Endothelial cell of umbilical vein (primary cell): Measurements from ENCODE around the gene NLN. TPM values are rescaled to one million over a fixed set of nuclear protein-coding genes. Genes with fewer than 3 reads are reported as not detected.

Experiments used
- Bru-seq: library from RNA; stranded (reverse); fragments of 400-500 nt; gene quantifications from one replicate; lab custom pipeline; 2021; lab: Mats Ljungman, UMichigan
- BruChase-seq, 2 experiments: library from RNA; stranded (reverse); fragments of 400-500 nt; gene quantifications; one replicate each; lab custom pipeline; 2021; lab: Mats Ljungman, UMichigan
- BruUV-seq: library from RNA; stranded (reverse); fragments of 400-500 nt; replicated peaks from 2 replicates; lab custom pipeline; 2021; lab: Mats Ljungman, UMichigan
- CTCF ChIA-PET: fragments of 300-600, 350-600 bp; sonication (Branson Sonifier 250); formaldehyde crosslinking; loops from one replicate; lab custom pipeline; 2021; ENCODE audit warnings: antibody characterized with exemption, inconsistent platforms; lab: Charles Lee
- POLR2A ChIA-PET: fragments of 300-600, 350-600 bp; sonication (Branson Sonifier 250); formaldehyde crosslinking; loops from one replicate; lab custom pipeline; 2021; ENCODE audit warnings: antibody characterized with exemption, inconsistent platforms; lab: Charles Lee
- DNase-seq: peaks from one replicate; pipeline ENCODE4 v3.0.0-alpha.2; 2011; ENCODE audit warnings: low read depth, low spot score
- FAIRE-seq: peaks from 2 replicates; lab custom pipeline; 2011; peaks lifted over from hg19 to GRCh38; lab: Jason Lieb, UNC
- H2AFZ ChIP-seq: 2 replicates; pipeline ENCODE4 v1.6.0; 2012; ENCODE audit warnings: low read depth, low read length, control low read depth, inconsistent platforms
- H3K27ac ChIP-seq: 2 replicates; pipeline ENCODE4 v1.5.1; 2011; ENCODE audit warnings: low read depth, mild to moderate bottlenecking, control low read depth, low read length, moderate library complexity; ENCODE audit not compliant: insufficient read depth
- H3K27me3 ChIP-seq, 2 experiments: 2 replicates each; pipeline versions ENCODE4 v1.6.0 to v1.6.1; 2011; ENCODE audit warnings: low read length in 2 of 2, mixed read lengths in 1 of 2; ENCODE audit not compliant: control insufficient read depth in 2 of 2, insufficient read depth in 2 of 2
- H3K36me3 ChIP-seq, 2 experiments: 2 replicates in 1 of 2; 3 replicates in 1 of 2; pipeline ENCODE4 v1.5.1; 2011; ENCODE audit warnings: low read length in 2 of 2, mild to moderate bottlenecking in 1 of 2, moderate library complexity in 1 of 2; ENCODE audit not compliant: control insufficient read depth in 2 of 2, insufficient read depth in 2 of 2; ENCODE audit errors: extremely low read depth in 1 of 2
- H3K4me1 ChIP-seq: 3 replicates; pipeline ENCODE4 v1.5.1; 2011; ENCODE audit warnings: mild to moderate bottlenecking, low read length; ENCODE audit not compliant: control insufficient read depth, insufficient read depth; ENCODE audit errors: extremely low read depth
- H3K4me2 ChIP-seq: 2 replicates; pipeline ENCODE4 v1.6.1; 2011; ENCODE audit warnings: low read length, control low read depth, mixed read lengths; ENCODE audit not compliant: insufficient read depth
- H3K4me3 ChIP-seq, 3 experiments: fragments of 200-600 bp in 1 of 3; sonication (generic), shearing (Covaris generic) in 1 of 3; replicated peaks in 1 of 3; 2 replicates each; pipeline ENCODE4 v1.5.1; 2011 to 2016; ENCODE audit warnings: control low read depth in 3 of 3, low read length in 3 of 3, mild to moderate bottlenecking in 2 of 3, inconsistent platforms in 1 of 3, low read depth in 1 of 3, moderate library complexity in 1 of 3; ENCODE audit not compliant: insufficient read depth in 1 of 3
- H3K79me2 ChIP-seq: 2 replicates; pipeline ENCODE4 v1.6.0; 2012; ENCODE audit warnings: low read length, inconsistent platforms; ENCODE audit not compliant: control insufficient read depth, insufficient read depth
- H3K9ac ChIP-seq: replicated peaks from 2 replicates; pipeline ENCODE3; 2011; ENCODE audit warnings: low read length, control low read depth; ENCODE audit not compliant: insufficient read depth; ENCODE audit errors: extremely low read depth
- H3K9me1 ChIP-seq: replicated peaks from 3 replicates; pipeline ENCODE4 v1.6.0; 2011; ENCODE audit warnings: mild to moderate bottlenecking, low read length; ENCODE audit not compliant: control insufficient read depth, insufficient read depth; ENCODE audit errors: extremely low read depth
- H3K9me3 ChIP-seq: replicated peaks from 2 replicates; pipeline ENCODE4 v1.5.1; 2012; ENCODE audit warnings: low read length, inconsistent platforms; ENCODE audit not compliant: control insufficient read depth, insufficient read depth
- H4K20me1 ChIP-seq: replicated peaks from 2 replicates; pipeline ENCODE3; 2011; ENCODE audit warnings: mild to moderate bottlenecking, low read length; ENCODE audit not compliant: control insufficient read depth, insufficient read depth; ENCODE audit errors: extremely low read depth
- CTCF ChIP-seq, 2 donors: IDR thresholded peaks; 1 replicate in 1 of 2; 2 replicates in 1 of 2; pipeline ENCODE4 v1.5.1; 2011; ENCODE audit warnings: low read length in 2 of 2, mild to moderate bottlenecking in 2 of 2, moderate library complexity in 2 of 2, control low read depth in 1 of 2, inconsistent platforms in 1 of 2, low read depth in 1 of 2; ENCODE audit not compliant: insufficient read depth in 1 of 2; ENCODE audit errors: extremely low read depth in 1 of 2
- EZH2 ChIP-seq: IDR thresholded peaks from 2 replicates; pipeline ENCODE4 v1.6.1; 2012; ENCODE audit warnings: borderline replicate concordance, low read depth, mild to moderate bottlenecking, moderate library complexity, low read length, inconsistent platforms; ENCODE audit not compliant: severe bottlenecking
- FOS ChIP-seq: IDR thresholded peaks from 2 replicates; pipeline ENCODE4 v1.6.1; 2011; ENCODE audit warnings: mild to moderate bottlenecking, low read length, moderate library complexity, borderline replicate concordance; ENCODE audit not compliant: insufficient read depth
- MAX ChIP-seq: IDR thresholded peaks from 2 replicates; pipeline ENCODE4 v1.6.1; 2011; ENCODE audit not compliant: insufficient read depth, insufficient read length
- MYC ChIP-seq: IDR thresholded peaks from one replicate; pipeline ENCODE4 v1.6.1; 2011; ENCODE audit warnings: mild to moderate bottlenecking, low read depth, low read length
- POLR2A ChIP-seq: IDR thresholded peaks from 2 replicates; pipeline ENCODE4 v1.6.1; 2012; ENCODE audit warnings: low read depth, mild to moderate bottlenecking, control low read depth, low read length
- dilution Hi-C: fragments of 300-500 bp; cut with MboI; formaldehyde crosslinking; loops from one replicate; pipeline ENCODE4 v1.15.0; 2019; ENCODE audit warnings: low sequenced_read_pairs; ENCODE audit not compliant: extremely low pct_ligation_motif_present
- intact Hi-C: fragments of 100-400 bp; cut with micrococcal nuclease; formaldehyde crosslinking; loops from one replicate; pipeline ENCODE4 v1.10.0; 2022
- long read RNA-seq: library from polyadenylated mRNA; stranded (forward); transcript quantifications from one replicate; pipeline ENCODE4 v2.0.0, GENCODE V29; 2021
- polyA minus RNA-seq, 3 experiments: library from RNA; depleted of rRNA, polyadenylated mRNA; stranded (reverse); fragments of >200 nt; gene quantifications; 1 replicate in 1 of 3; 2 replicates in 2 of 3; pipeline ENCODE4 v1.2.3, GENCODE V29; 2011
- polyA plus RNA-seq, 4 experiments: library from polyadenylated mRNA; depleted of rRNA in 3 of 4; stranded (reverse) in 3 of 4; unstranded in 1 of 4; fragments of >200 nt; gene quantifications; 2 replicates each; pipeline versions ENCODE4 v1.2.1 to v1.2.3, GENCODE V29; 2011 to 2012; ENCODE audit warnings: missing spikeins in 1 of 4
- total RNA-seq: library from RNA; stranded (reverse); gene quantifications from 2 replicates; pipeline ENCODE4 v1.2.3, GENCODE V29; 2021

NLN gene
- total RNA-seq (62.8 and 63.3 TPM in 2 replicates), polyA plus RNA-seq (9.5 and 14.2 TPM in 2 replicates), polyA minus RNA-seq (48.7 and 58.6 TPM in 2 replicates), Bru-seq, nascent RNA (percentile 85 among the genes with signal in this experiment), BruChase-seq, experiment 1, labeled RNA remaining after a 6-hour chase (percentile 79 among the genes with signal in this experiment), BruChase-seq, experiment 2, labeled RNA remaining after a 2-hour chase (percentile 67 among the genes with signal in this experiment)
- 14.6 and 16.4 TPM in 2 replicates for polyA plus RNA-seq (2011; cell fraction: cytosol; rRNA removed)
- polyA plus RNA-seq (2011; cell fraction: nucleus; rRNA removed) = 11.5 and 15.5 TPM in 2 replicates
- 28.0 and 45.4 TPM in 2 replicates for polyA plus RNA-seq (2012)
- 13.4 TPM for polyA minus RNA-seq (2011; cell fraction: cytosol; rRNA and poly(A)+ RNA removed)
- polyA minus RNA-seq (2011; cell fraction: nucleus; rRNA and poly(A)+ RNA removed) = 20.9 and 25.7 TPM in 2 replicates
- long read RNA-seq, full-length matches to known transcripts = 95 of 123 reads
- long read RNA-seq, partial matches to known transcripts = 7 of 123 reads
- long read RNA-seq, other reads (novel, unspliced or antisense) = 21 of 123 reads

- H4K20me1 ChIP-seq = no peaks in the 10 kb centered on the region
- no peaks in the 10 kb centered on the region for H3K36me3 ChIP-seq
- FAIRE-seq = peak; percentile 38
- no peaks in the 10 kb centered on the region for H3K27me3 ChIP-seq
- no peaks in the 10 kb centered on the region for H3K9me1 ChIP-seq
- H3K9ac ChIP-seq = peak within 1 kb of the TSS; percentile 89
- POLR2A ChIA-PET = no interaction called here
- H3K9me3 ChIP-seq = no peaks in the 10 kb centered on the region
- peaks cover 43% of the 10 kb centered on the region for H3K79me2 ChIP-seq
- peak within 1 kb of the TSS; percentile 94 for H3K4me2 ChIP-seq
- dilution Hi-C loops = no loop called here
- peak within 1 kb of the TSS; percentile 70 for H3K27ac ChIP-seq
- DNase-seq = peak; percentile 88
- H2AFZ ChIP-seq = peak within 1 kb of the TSS; percentile 94
- H3K4me3 ChIP-seq = peak within 1 kb of the TSS; percentile 96 to 99 (median 98)
- BruUV-seq = no TSS peak
- CTCF ChIA-PET = no interaction called here
- peak; percentile 37 for TF ChIP-seq POLR2A
- TF ChIP-seq EZH2 = no peak
- TF ChIP-seq FOS = no peak
- peak; percentile 62 for TF ChIP-seq MAX
- TF ChIP-seq MYC = peak; percentile 80
- TF ChIP-seq CTCF (IDR thresholded peaks at IDR 0.05; ENCODE audit: extremely low read depth in 1 of 2, insufficient read depth in 1 of 2, low read depth in 1 of 2, low read length in 2 of 2) = no peak
- intact Hi-C loops = loop anchor here (1.0 to 10.0 kb wide), 3 partner anchors 97 to 423 kb away; partner anchors contain the start of genes ERBIN, SHLD3, SREK1 and TRAPPC13
- H3K4me1 ChIP-seq = peaks cover 23% of the 10 kb centered on the region
These were observed at the start of gene NLN, which contains the start of gene SGTB for GRCh38 chr5:65721720-65722574. Gene NLN, plus strand, starts transcription at chr5:65722205. Its CDS starts 169 bp downstream, at chr5:65722374. Gene SGTB, minus strand, starts transcription at chr5:65722109. Its CDS starts 1,302 bp downstream, at chr5:65720807.
